ENCODE data around the gene ECPAS.

Gene ECPAS

GRCh38 chr9:111482694-111483438 lies 1.3 kb downstream of the ECPAS start:
- Histone ChIP-seq H3K27ac (replicated peaks) (peak overlapping the region; percentile 88), H3K4me3 (replicated peaks; ENCODE audit: insufficient read depth, low read length) (peak overlapping the region; percentile 87), H3K27me3 (ENCODE audit: insufficient read depth, poor library complexity, severe bottlenecking) (no peaks in the 10 kb centered on the region)
- peak in 1 of 2 experiments; percentile 72 for DNase-seq (ENCODE audit: low read depth in 1 of 2, low spot score in 1 of 2)
- TF ChIP-seq POLR2AphosphoS5 (IDR thresholded peaks at IDR 0.05; ENCODE audit: low read depth): 0 out of 2 replicates have a peak, but pooled peaks have one; percentile 41
- TF ChIP-seq GABPA (IDR thresholded peaks at IDR 0.05; ENCODE audit: low read depth): no peak

- TF ChIP-seq SPI1 (IDR thresholded peaks at IDR 0.05; ENCODE audit: borderline replicate concordance, low read depth) (no peak), POLR2AphosphoS5 (IDR thresholded peaks at IDR 0.05; ENCODE audit: low read depth) (no peak), REST (IDR thresholded peaks at IDR 0.05; ENCODE audit: insufficient replicate concordance, low read depth) (no peak), GABPA (IDR thresholded peaks at IDR 0.05; ENCODE audit: low read depth) (no peak), CTCF (IDR thresholded peaks at IDR 0.05; ENCODE audit: insufficient read depth, low read length) (no peak)
- peak in 1 of 2 experiments; percentile 10 for DNase-seq (ENCODE audit: low read depth in 1 of 2, low spot score in 1 of 2)
- H3K27me3 ChIP-seq (ENCODE audit: insufficient read depth, poor library complexity, severe bottlenecking): no peaks in the 10 kb centered on the region
- peak overlapping the region; percentile 88 for H3K27ac ChIP-seq (replicated peaks)
- peak overlapping the region; percentile 87 for H3K4me3 ChIP-seq (replicated peaks; ENCODE audit: insufficient read depth, low read length)
Measured at GRCh38 chr9:111481885-111482636, 2.1 kb downstream of the ECPAS start.

GRCh38 chr9:111477677-111478076 lies 6.5 kb downstream of the ECPAS start:
- no peak for TF ChIP-seq CTCF (IDR thresholded peaks at IDR 0.05; ENCODE audit: insufficient read depth, low read length)
- no peak for DNase-seq (ENCODE audit: low read depth in 1 of 2, low spot score in 1 of 2)
- Histone ChIP-seq H3K27ac (replicated peaks) (no peak overlapping the region), H3K27me3 (ENCODE audit: insufficient read depth, poor library complexity, severe bottlenecking) (no peaks in the 10 kb centered on the region), H3K4me3 (replicated peaks; ENCODE audit: insufficient read depth, low read length) (no peak overlapping the region)

GRCh38 chr9:111475195-111475594 lies 9.0 kb downstream of the ECPAS start:
- no peak for DNase-seq (ENCODE audit: low read depth in 1 of 2, low spot score in 1 of 2)
- no peak overlapping the region for H3K4me3 ChIP-seq (replicated peaks; ENCODE audit: insufficient read depth, low read length)
- TF ChIP-seq POLR2AphosphoS5 (IDR thresholded peaks at IDR 0.05; ENCODE audit: low read depth): no peak
- no peak for TF ChIP-seq REST (IDR thresholded peaks at IDR 0.05; ENCODE audit: insufficient replicate concordance, low read depth)
- no peak for TF ChIP-seq CTCF (IDR thresholded peaks at IDR 0.05; ENCODE audit: insufficient read depth, low read length)
- TF ChIP-seq SPI1 (IDR thresholded peaks at IDR 0.05; ENCODE audit: borderline replicate concordance, low read depth): no peak
- TF ChIP-seq GABPA (IDR thresholded peaks at IDR 0.05; ENCODE audit: low read depth): no peak
- no peak overlapping the region for H3K27ac ChIP-seq (replicated peaks)
- H3K27me3 ChIP-seq (ENCODE audit: insufficient read depth, poor library complexity, severe bottlenecking): no peaks in the 10 kb centered on the region

Data from HL-60 (cell line).